ENCODE data around the gene FFAR2.

DNA sequence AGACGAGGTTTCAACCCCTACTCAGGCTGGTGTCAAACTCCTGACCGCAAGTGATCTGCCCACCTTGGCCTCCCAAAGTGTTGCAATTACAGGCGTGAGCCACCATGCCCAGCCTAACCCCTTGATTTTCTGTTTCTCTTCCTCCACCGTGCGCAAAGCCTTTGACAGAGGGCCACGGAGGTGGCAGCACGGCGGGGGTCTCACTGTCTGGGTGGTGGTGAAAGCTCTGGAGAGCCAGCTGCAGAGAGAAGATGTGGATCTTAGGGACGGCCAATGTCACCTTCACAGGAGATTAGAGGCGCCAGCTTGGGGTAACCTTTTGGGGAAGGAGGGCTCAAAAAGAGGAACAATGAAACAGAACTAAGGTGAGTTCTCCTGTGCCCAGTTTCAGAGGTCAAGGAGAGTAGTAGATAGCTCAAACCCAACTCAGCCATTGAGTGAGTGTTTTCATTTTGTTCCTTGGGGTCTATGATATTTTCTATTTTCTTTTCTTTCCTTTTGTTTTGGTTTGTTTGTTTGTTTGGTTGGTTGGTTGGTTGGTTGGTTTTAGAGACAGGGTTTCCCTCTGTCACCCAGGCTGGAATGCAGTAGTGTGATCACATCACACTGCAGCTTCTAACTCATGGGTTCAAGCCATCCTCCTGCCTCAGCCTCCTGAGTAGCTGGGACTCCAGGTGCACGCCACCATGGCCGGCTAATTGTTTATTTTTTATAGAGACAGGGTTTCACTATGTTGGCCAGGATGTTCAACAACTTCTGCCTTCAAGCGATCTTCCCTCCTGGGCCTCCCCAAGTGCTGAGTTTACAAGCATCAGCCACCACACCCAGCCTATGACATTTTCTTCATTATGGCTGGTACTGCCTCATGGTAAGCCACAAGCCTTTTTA, 39.5 kb upstream of the FFAR2 start:
- TF ChIP-seq, protein P1, sequence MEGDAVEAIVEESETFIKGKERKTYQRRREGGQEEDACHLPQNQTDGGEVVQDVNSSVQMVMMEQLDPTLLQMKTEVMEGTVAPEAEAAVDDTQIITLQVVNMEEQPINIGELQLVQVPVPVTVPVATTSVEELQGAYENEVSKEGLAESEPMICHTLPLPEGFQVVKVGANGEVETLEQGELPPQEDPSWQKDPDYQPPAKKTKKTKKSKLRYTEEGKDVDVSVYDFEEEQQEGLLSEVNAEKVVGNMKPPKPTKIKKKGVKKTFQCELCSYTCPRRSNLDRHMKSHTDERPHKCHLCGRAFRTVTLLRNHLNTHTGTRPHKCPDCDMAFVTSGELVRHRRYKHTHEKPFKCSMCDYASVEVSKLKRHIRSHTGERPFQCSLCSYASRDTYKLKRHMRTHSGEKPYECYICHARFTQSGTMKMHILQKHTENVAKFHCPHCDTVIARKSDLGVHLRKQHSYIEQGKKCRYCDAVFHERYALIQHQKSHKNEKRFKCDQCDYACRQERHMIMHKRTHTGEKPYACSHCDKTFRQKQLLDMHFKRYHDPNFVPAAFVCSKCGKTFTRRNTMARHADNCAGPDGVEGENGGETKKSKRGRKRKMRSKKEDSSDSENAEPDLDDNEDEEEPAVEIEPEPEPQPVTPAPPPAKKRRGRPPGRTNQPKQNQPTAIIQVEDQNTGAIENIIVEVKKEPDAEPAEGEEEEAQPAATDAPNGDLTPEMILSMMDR (IDR thresholded peaks at IDR 0.05 in 2 of 3, conservative IDR thresholded peaks at IDR 0.05 in 1 of 3; ENCODE audit: borderline replicate concordance in 1 of 3, insufficient read depth in 1 of 3, low read depth in 2 of 3, low read length in 2 of 3) = no peak
- TF ChIP-seq CBX3 (IDR thresholded peaks at IDR 0.05; ENCODE audit: low read depth) (no peak), CEBPB (IDR thresholded peaks at IDR 0.05; ENCODE audit: low read depth) (no peak), POLR2AphosphoS5 (IDR thresholded peaks at IDR 0.05; ENCODE audit: low read depth, low read length) (no peak), EZH2 (IDR thresholded peaks at IDR 0.05) (no peak), SIN3A (IDR thresholded peaks at IDR 0.05; ENCODE audit: low read depth) (no peak)
